ENCODE measurements around the gene PDGFD. TPM values are rescaled to one million over a fixed set of nuclear protein-coding genes. Genes with fewer than 3 reads are reported as not detected.

The PDGFD gene
- total RNA-seq, 2 experiments from 2014 or later: not detected

GRCh38 chr11:104154296-104154695, 9.7 kb downstream of the PDGFD start:
- Mint-ChIP-seq H3K36me3 (no peaks in the 10 kb centered on the region), H3K4me1 (no peaks in the 10 kb centered on the region), H3K27ac (no peak overlapping the region), H3K4me3 (no peak overlapping the region), H3K9me3 (no peaks in the 10 kb centered on the region), H3K27me3 (peaks cover 4% of the 10 kb centered on the region)
- no peak for DNase-seq

- H3K9me3 Mint-ChIP-seq: no peaks in the 10 kb centered on the region
- H3K4me3 Mint-ChIP-seq: no peak overlapping the region
- DNase-seq: no peak
- peaks cover 4% of the 10 kb centered on the region for H3K27me3 Mint-ChIP-seq
- H3K4me1 Mint-ChIP-seq: no peaks in the 10 kb centered on the region
- no peak overlapping the region for H3K27ac Mint-ChIP-seq
- no peaks in the 10 kb centered on the region for H3K36me3 Mint-ChIP-seq
Observed at GRCh38 chr11:104152941-104153505, 10.9 kb downstream of the PDGFD start.

GRCh38 chr11:104151404-104152204, 12.3 kb downstream of the PDGFD start:
- Mint-ChIP-seq H3K9me3 (no peaks in the 10 kb centered on the region), H3K36me3 (no peaks in the 10 kb centered on the region), H3K4me1 (no peaks in the 10 kb centered on the region), H3K27ac (no peak overlapping the region), H3K4me3 (no peak overlapping the region), H3K27me3 (no peaks in the 10 kb centered on the region)
- DNase-seq: no peak

- Mint-ChIP-seq H3K27me3 (no peaks in the 10 kb centered on the region), H3K4me1 (no peaks in the 10 kb centered on the region), H3K36me3 (no peaks in the 10 kb centered on the region), H3K9me3 (no peaks in the 10 kb centered on the region), H3K4me3 (no peak overlapping the region), H3K27ac (no peak overlapping the region)
- no peak for DNase-seq
Observed at GRCh38 chr11:104148706-104149105, 15.2 kb downstream of the PDGFD start.

- no peaks in the 10 kb centered on the region for H3K36me3 Mint-ChIP-seq
- no peak overlapping the region for H3K27ac Mint-ChIP-seq
- no peak overlapping the region for H3K4me3 Mint-ChIP-seq
- DNase-seq: no peak
- no peaks in the 10 kb centered on the region for H3K9me3 Mint-ChIP-seq
- no peaks in the 10 kb centered on the region for H3K27me3 Mint-ChIP-seq
- no peaks in the 10 kb centered on the region for H3K4me1 Mint-ChIP-seq
Observed at GRCh38 chr11:104148074-104148473, 15.9 kb downstream of the PDGFD start.

GRCh38 chr11:104146943-104147342, 17.0 kb downstream of the PDGFD start:
- Mint-ChIP-seq H3K36me3 (no peaks in the 10 kb centered on the region), H3K9me3 (no peaks in the 10 kb centered on the region), H3K27ac (no peak overlapping the region), H3K27me3 (no peaks in the 10 kb centered on the region), H3K4me3 (no peak overlapping the region), H3K4me1 (no peaks in the 10 kb centered on the region)
- no peak for DNase-seq

GRCh38 chr11:104146421-104146820, 17.5 kb downstream of the PDGFD start:
- H3K27ac Mint-ChIP-seq: no peak overlapping the region
- H3K9me3 Mint-ChIP-seq: no peaks in the 10 kb centered on the region
- no peak for DNase-seq
- H3K4me1 Mint-ChIP-seq: no peaks in the 10 kb centered on the region
- H3K36me3 Mint-ChIP-seq: no peaks in the 10 kb centered on the region
- H3K4me3 Mint-ChIP-seq: no peak overlapping the region
- H3K27me3 Mint-ChIP-seq: no peaks in the 10 kb centered on the region

- no peaks in the 10 kb centered on the region for H3K27me3 Mint-ChIP-seq
- H3K4me1 Mint-ChIP-seq: no peaks in the 10 kb centered on the region
- no peaks in the 10 kb centered on the region for H3K36me3 Mint-ChIP-seq
- H3K9me3 Mint-ChIP-seq: no peaks in the 10 kb centered on the region
- H3K4me3 Mint-ChIP-seq: no peak overlapping the region
- no peak for DNase-seq
- no peak overlapping the region for H3K27ac Mint-ChIP-seq
Observed at GRCh38 chr11:104145062-104145461, 18.9 kb downstream of the PDGFD start.

- H3K27me3 Mint-ChIP-seq: no peaks in the 10 kb centered on the region
- no peaks in the 10 kb centered on the region for H3K4me1 Mint-ChIP-seq
- no peak overlapping the region for H3K4me3 Mint-ChIP-seq
- H3K36me3 Mint-ChIP-seq: no peaks in the 10 kb centered on the region
- H3K9me3 Mint-ChIP-seq: no peaks in the 10 kb centered on the region
- DNase-seq: no peak
- no peak overlapping the region for H3K27ac Mint-ChIP-seq
Observed at GRCh38 chr11:104142698-104143097, 21.2 kb downstream of the PDGFD start.

GRCh38 chr11:104136861-104137260, 27.1 kb downstream of the PDGFD start:
- Mint-ChIP-seq H3K9me3 (no peaks in the 10 kb centered on the region), H3K36me3 (no peaks in the 10 kb centered on the region), H3K27me3 (no peaks in the 10 kb centered on the region), H3K4me1 (no peaks in the 10 kb centered on the region), H3K27ac (no peak overlapping the region), H3K4me3 (no peak overlapping the region)
- DNase-seq: no peak

GRCh38 chr11:104134745-104135144, 29.2 kb downstream of the PDGFD start:
- Mint-ChIP-seq H3K27me3 (no peaks in the 10 kb centered on the region), H3K4me1 (no peaks in the 10 kb centered on the region), H3K36me3 (no peaks in the 10 kb centered on the region), H3K27ac (no peak overlapping the region), H3K4me3 (no peak overlapping the region), H3K9me3 (no peaks in the 10 kb centered on the region)
- DNase-seq: no peak

GRCh38 chr11:104130161-104130560, 33.8 kb downstream of the PDGFD start:
- Mint-ChIP-seq H3K36me3 (no peaks in the 10 kb centered on the region), H3K4me1 (no peaks in the 10 kb centered on the region), H3K4me3 (no peak overlapping the region), H3K27ac (no peak overlapping the region), H3K9me3 (no peaks in the 10 kb centered on the region), H3K27me3 (no peaks in the 10 kb centered on the region)
- DNase-seq: no peak

- Mint-ChIP-seq H3K4me3 (no peak overlapping the region), H3K9me3 (no peaks in the 10 kb centered on the region), H3K36me3 (no peaks in the 10 kb centered on the region), H3K4me1 (no peaks in the 10 kb centered on the region), H3K27me3 (no peaks in the 10 kb centered on the region), H3K27ac (no peak overlapping the region)
- DNase-seq: no peak
Observed at GRCh38 chr11:104129145-104129544, 34.8 kb downstream of the PDGFD start.

GRCh38 chr11:104127828-104128227, 36.1 kb downstream of the PDGFD start:
- Mint-ChIP-seq H3K36me3 (no peaks in the 10 kb centered on the region), H3K27ac (no peak overlapping the region), H3K27me3 (peaks cover 3% of the 10 kb centered on the region), H3K4me3 (no peak overlapping the region), H3K9me3 (no peaks in the 10 kb centered on the region), H3K4me1 (no peaks in the 10 kb centered on the region)
- DNase-seq: no peak

- Mint-ChIP-seq H3K9me3 (no peaks in the 10 kb centered on the region), H3K27ac (no peak overlapping the region), H3K4me1 (no peaks in the 10 kb centered on the region), H3K4me3 (no peak overlapping the region), H3K27me3 (peaks cover 3% of the 10 kb centered on the region), H3K36me3 (no peaks in the 10 kb centered on the region)
- DNase-seq: no peak
Observed at GRCh38 chr11:104126464-104126863, 37.5 kb downstream of the PDGFD start.

- Mint-ChIP-seq H3K4me3 (no peak overlapping the region), H3K36me3 (no peaks in the 10 kb centered on the region), H3K27ac (no peak overlapping the region)
Observed at GRCh38 chr11:104124979-104125378, 39.0 kb downstream of the PDGFD start.

More at GRCh38 chr11:104124979-104125378, 39.0 kb downstream of the PDGFD start:
- H3K9me3 Mint-ChIP-seq: no peaks in the 10 kb centered on the region
- H3K4me1 Mint-ChIP-seq: no peaks in the 10 kb centered on the region
- peaks cover 3% of the 10 kb centered on the region for H3K27me3 Mint-ChIP-seq
- DNase-seq: no peak
